HepG2 (cell line): ENCODE results near the gene SEMA4A. TPM values are rescaled to one million over a fixed set of nuclear protein-coding genes. Genes with fewer than 3 reads are reported as not detected.
A peak's percentile ranks its signal among the peaks of the same experiment; 100 is the strongest.

Experiments
- ATAC-seq: fragments of 200-7000 bp; cut with Tn5 transposase; 3 replicates; pipeline ENCODE4 v1.9.1; 2020; ENCODE audit warnings: mild to moderate bottlenecking, moderate library complexity
- BruUV-seq: library from RNA; stranded (reverse); fragments of 400-500 nt; replicated peaks from 2 replicates; lab custom pipeline; 2021; lab: Mats Ljungman, UMichigan
- CTCF ChIA-PET: fragments of 300-600 bp; formaldehyde crosslinking; extraction: SDS; loops from one replicate; lab custom pipeline; 2021; ENCODE audit warnings: low total read pairs, inconsistent platforms, low intra/inter-chr PET ratio; lab: Yijun Ruan, JAX
- POLR2A ChIA-PET: fragments of 350-600 bp; sonication (Branson Sonifier 250); formaldehyde crosslinking; loops from one replicate; lab custom pipeline; 2020; ENCODE audit warnings: antibody characterized with exemption, inconsistent platforms; lab: Yijun Ruan, JAX
- DNase-seq: peaks from one replicate; pipeline ENCODE4 v3.0.0-alpha.2; 2015; ENCODE audit warnings: low spot score
- FAIRE-seq: peaks from 3 replicates; lab custom pipeline; 2011; peaks lifted over from hg19 to GRCh38; lab: Jason Lieb, UNC
- H2AFZ ChIP-seq: one replicate; pipeline ENCODE4 v1.6.1; 2011; ENCODE audit warnings: low read length, inconsistent platforms
- H3K27ac ChIP-seq: fragments of 300-600 bp; 3 replicates; pipeline ENCODE4 v1.8.0; 2011; ENCODE audit warnings: mixed run types, mild to moderate bottlenecking, mixed read lengths, low read length, inconsistent platforms; ENCODE audit not compliant: insufficient read depth; ENCODE audit errors: extremely low read length
- H3K27me3 ChIP-seq, 2 experiments: fragments of 200-600 bp in 1 of 2; 2 replicates in 1 of 2; 3 replicates in 1 of 2; pipeline versions ENCODE4 v1.6.0 to v1.8.0; 2011; ENCODE audit warnings: low read length in 2 of 2, mild to moderate bottlenecking in 2 of 2, moderate library complexity in 2 of 2, inconsistent platforms in 1 of 2; ENCODE audit not compliant: insufficient read depth in 2 of 2, control insufficient read depth in 1 of 2
- H3K36me3 ChIP-seq, 2 experiments: fragments of 200-600 bp in 1 of 2; replicated peaks in 1 of 2; 2 replicates in 1 of 2; 3 replicates in 1 of 2; pipeline versions ENCODE4 v1.5.1 to v1.8.0; 2011; ENCODE audit warnings: low read length in 2 of 2, inconsistent platforms in 1 of 2; ENCODE audit not compliant: insufficient read depth in 2 of 2, control insufficient read depth in 1 of 2
- H3K4me1 ChIP-seq: 2 replicates; pipeline ENCODE4 v1.5.1; 2012; ENCODE audit warnings: low read length, inconsistent platforms; ENCODE audit not compliant: insufficient read depth
- H3K4me2 ChIP-seq: 2 replicates; pipeline ENCODE4 v1.6.0; 2011; ENCODE audit warnings: low read depth, low read length, inconsistent platforms
- H3K4me3 ChIP-seq, 3 experiments: fragments of 200-600 bp in 1 of 3; sonication (generic), shearing (Covaris generic) in 1 of 3; replicated peaks in 1 of 3; 2 replicates each; pipeline ENCODE4 v1.5.1; 2011 to 2016; ENCODE audit warnings: low read length in 3 of 3, inconsistent platforms in 2 of 3, low read depth in 2 of 3, mild to moderate bottlenecking in 2 of 3, control low read depth in 1 of 3, mixed read lengths in 1 of 3; ENCODE audit not compliant: insufficient read depth in 1 of 3
- H3K79me2 ChIP-seq: one replicate; pipeline ENCODE4 v1.6.1; 2011; ENCODE audit warnings: low read length, inconsistent platforms; ENCODE audit not compliant: insufficient read depth
- H3K9ac ChIP-seq: 2 replicates; pipeline ENCODE4 v1.6.0; 2011; ENCODE audit warnings: mild to moderate bottlenecking, low read depth, low read length, inconsistent platforms; ENCODE audit not compliant: insufficient read depth
- H3K9me3 ChIP-seq: 2 replicates; pipeline ENCODE4 v1.5.1; 2012; ENCODE audit warnings: mild to moderate bottlenecking, low read length
- H4K20me1 ChIP-seq: 2 replicates; pipeline ENCODE4 v1.6.0; 2011; ENCODE audit warnings: inconsistent platforms, mild to moderate bottlenecking, low read length, moderate library complexity; ENCODE audit not compliant: insufficient read depth
- ATRX ChIP-seq: sonication (generic); formaldehyde crosslinking; IDR thresholded peaks from 2 replicates; pipeline ENCODE4 v1.4.0; 2020; ENCODE audit warnings: missing genetic modification reagents, borderline replicate concordance
- JUNB ChIP-seq: sonication (generic); formaldehyde crosslinking; IDR thresholded peaks from 2 replicates; pipeline ENCODE4 v1.8.0; 2022; ENCODE audit warnings: missing genetic modification reagents, mild to moderate bottlenecking, borderline replicate concordance
- KDM6A ChIP-seq: IDR thresholded peaks from 2 replicates; pipeline ENCODE4 v1.6.1; 2016; ENCODE audit warnings: low read depth
- PITX1 ChIP-seq: sonication (generic); formaldehyde crosslinking; IDR thresholded peaks from 2 replicates; pipeline ENCODE4 v1.5.1; 2020; ENCODE audit warnings: mild to moderate bottlenecking, missing genetic modification reagents
- SNAI1 ChIP-seq: sonication (generic); formaldehyde crosslinking; IDR thresholded peaks from 2 replicates; pipeline ENCODE4 v1.5.0; 2020; ENCODE audit warnings: mild to moderate bottlenecking, missing genetic modification reagents, borderline replicate concordance
- XBP1 ChIP-seq: sonication (generic); formaldehyde crosslinking; IDR thresholded peaks from 2 replicates; pipeline ENCODE4 v1.5.0; 2020; ENCODE audit warnings: missing genetic modification reagents
- ZBTB34 ChIP-seq: sonication (generic); formaldehyde crosslinking; IDR thresholded peaks from 2 replicates; pipeline ENCODE4 v1.8.0; 2022; ENCODE audit warnings: mild to moderate bottlenecking, missing genetic modification reagents
- ZBTB49 ChIP-seq: sonication (generic); formaldehyde crosslinking; IDR thresholded peaks from 2 replicates; pipeline ENCODE4 v1.4.0; 2020; ENCODE audit warnings: missing genetic modification reagents, borderline replicate concordance
- ZNF136 ChIP-seq: sonication (generic); formaldehyde crosslinking; IDR thresholded peaks from 2 replicates; pipeline ENCODE4 v1.8.1; 2022; ENCODE audit warnings: low read depth, mild to moderate bottlenecking, moderate library complexity, missing genetic modification reagents
- ZNF275 ChIP-seq: sonication (generic); formaldehyde crosslinking; IDR thresholded peaks from 2 replicates; pipeline ENCODE4 v1.8.0; 2022; ENCODE audit warnings: missing genetic modification reagents, mild to moderate bottlenecking, inconsistent platforms, borderline replicate concordance
- ZNF326 ChIP-seq: sonication (generic); formaldehyde crosslinking; IDR thresholded peaks from 2 replicates; pipeline ENCODE4 v1.4.0; 2020; ENCODE audit warnings: missing genetic modification reagents, borderline replicate concordance
- ZNF572 ChIP-seq: sonication (generic); formaldehyde crosslinking; IDR thresholded peaks from 2 replicates; pipeline ENCODE4 v1.5.1; 2020; ENCODE audit warnings: mild to moderate bottlenecking, missing genetic modification reagents
- ZNF770 ChIP-seq: sonication (generic); formaldehyde crosslinking; IDR thresholded peaks from 2 replicates; pipeline ENCODE4 v1.5.0; 2020; ENCODE audit warnings: mild to moderate bottlenecking, missing genetic modification reagents
- WGBS: methylation state at CpG from one replicate; pipeline ENCODE4 v1.1.6; 2017; ENCODE audit warnings: low lambda C conversion rate; 5-methylcytosine and 5-hydroxymethylcytosine counted together
- in situ Hi-C: cut with HindIII; loops from 2 replicates; pipeline ENCODE4 v1.10.0; 2017; ENCODE audit warnings: low pct_unique_long_range_greater_than_20kb; ENCODE audit not compliant: extremely low pct_ligation_motif_present
- intact Hi-C: fragments of 100-400 bp; cut with micrococcal nuclease; formaldehyde crosslinking; loops from one replicate; pipeline ENCODE4 v1.10.0; 2022; ENCODE audit not compliant: unreplicated experiment
- polyA plus RNA-seq, 8 experiments: library from polyadenylated mRNA; depleted of rRNA in 3 of 8; stranded (reverse) in 7 of 8; unstranded in 1 of 8; fragments of >200 nt; fragmentation: Illumina TruSeq in 4 of 8; extraction: Trizol in 4 of 8; gene quantifications; 2 replicates each; pipeline versions ENCODE4 v1.2.1 to v1.2.3, GENCODE V29; 2011 to 2016; ENCODE audit warnings: low read depth in 4 of 8, missing spikeins in 1 of 8, mixed read lengths in 1 of 8; ENCODE audit not compliant: insufficient read depth in 1 of 8
- total RNA-seq, 5 experiments: library from RNA; depleted of rRNA; stranded (reverse); fragments of >200 nt; fragmentation: Illumina TruSeq; extraction: Trizol; gene quantifications; 2 replicates each; pipeline ENCODE4 v1.2.3, GENCODE V29; 2016; ENCODE audit warnings: low read depth in 1 of 5

SEMA4A gene
- total and polyA plus RNA-seq, 2 of the 13 experiments (the other 11 are each of a cell fraction or from before 2014, with no cell fraction given): 0.09 to 0.20 TPM

DNA sequence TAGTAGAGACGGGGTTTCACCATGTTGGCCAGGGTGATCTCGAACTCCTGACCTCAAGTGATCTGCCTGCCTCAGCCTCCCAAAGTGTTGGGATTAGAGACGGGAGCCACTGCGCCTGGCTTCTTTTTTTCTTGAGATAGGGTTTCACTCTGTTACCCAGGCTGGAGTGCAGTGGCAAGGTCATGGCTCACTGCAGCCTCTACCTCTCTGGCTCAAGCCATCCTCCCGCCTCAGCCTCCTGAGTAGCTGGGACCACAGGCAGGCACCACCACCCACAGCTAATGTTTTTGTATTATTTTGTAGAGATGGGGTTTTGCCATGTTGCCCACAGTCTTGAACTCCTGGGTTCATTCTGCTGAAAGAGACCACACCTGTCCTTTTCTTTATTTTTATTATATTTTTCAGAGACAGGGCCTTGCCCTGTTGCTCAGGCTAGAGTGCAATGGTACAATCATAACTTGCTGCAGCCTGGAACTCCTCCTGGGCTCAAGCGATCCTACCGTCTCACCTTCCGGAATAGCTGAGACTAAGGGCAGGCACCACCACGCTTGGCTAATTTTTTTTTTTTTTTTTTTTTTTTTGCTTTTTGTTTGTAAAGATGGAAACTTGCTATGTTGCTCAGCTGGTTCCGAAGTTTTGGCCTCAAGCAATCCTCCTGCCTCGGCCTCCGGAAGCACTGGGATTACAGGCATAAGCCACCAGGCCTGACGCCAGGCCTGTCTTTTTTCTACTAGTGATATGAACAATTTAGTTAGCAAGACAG, 35.8 kb upstream of the SEMA4A start (continued):
- TF ChIP-seq ZNF572: 0 out of 2 replicates have a peak, but pooled peaks have one; percentile 10
- TF ChIP-seq XBP1 (CRISPR knock-in tag): no peak
- TF ChIP-seq ZNF326: no peak
- peak; percentile 97 for TF ChIP-seq ZNF770

- Histone ChIP-seq H3K9me3 (no peaks in the 10 kb centered on the region), H3K79me2 (peaks cover 83% of the 10 kb centered on the region), H3K4me1 (peaks cover 82% of the 10 kb centered on the region), H3K27ac (peak overlapping the region; percentile 91), H3K27me3 (no peaks in the 10 kb centered on the region; a peak in 1 of 5 replicates), H4K20me1 (peaks cover 6% of the 10 kb centered on the region; the same call in 1 of the 2 replicates), H3K9ac (peak overlapping the region; percentile 73), H3K4me2 (peak overlapping the region; percentile 80), H3K36me3 (peaks cover 0 to 7% of the 10 kb centered on the region in 2 experiments; a peak in 3 of 5 replicates), H2AFZ (no peak overlapping the region), H3K4me3 (peak overlapping the region; percentile 31 to 83 (median 78))
- ChIA-PET POLR2A (interaction anchor here (0.7 to 4.8 kb wide), 10 partner anchors 10 to 253 kb away, joined by 3 to 108 read pairs (median 4); partner anchors contain the start of genes CCT3, MEX3A, PMF1 and TSACC), CTCF (interaction anchor here (1.5 kb wide), 1 partner anchor 12 kb away, joined by 3 read pairs; no protein-coding TSS in a partner anchor)
- intact Hi-C loops (no loop called here), in situ Hi-C loops (no loop called here)
- DNase-seq (peak; percentile 84), ATAC-seq (peak; percentile 69), FAIRE-seq (peak; percentile 92)
- WGBS: 2% methylated on average over 8 of the region's 8 CpGs
- BruUV-seq: TSS peak; percentile 57
- TF ChIP-seq ZNF136 (CRISPR knock-in tag) (no peak), PITX1 (CRISPR knock-in tag) (peak; percentile 58), KDM6A (CRISPR knock-in tag) (peak; percentile 40; the same call in 1 of the 2 replicates), ZBTB34 (CRISPR knock-in tag) (no peak; the same call in 1 of the 2 replicates), ATRX (CRISPR knock-in tag) (no peak), SNAI1 (CRISPR knock-in tag) (no peak), ZBTB49 (CRISPR knock-in tag) (no peak), JUNB (CRISPR knock-in tag) (no peak), ZNF275 (CRISPR knock-in tag) (no peak)
These were observed 35.1 kb upstream of the SEMA4A start for GRCh38 chr1:156118177-156118868.
